HEK293 (cell line): ENCODE results near the gene SLC22A14.

ENCODE experiments used
- CTCF ChIA-PET: fragments of 350-600 bp; formaldehyde crosslinking; extraction: SDS; loops from one replicate; lab custom pipeline; 2021; ENCODE audit warnings: antibody characterized with exemption; lab: Yijun Ruan, JAX
- POLR2A ChIA-PET: fragments of 300-600 bp; formaldehyde crosslinking; extraction: SDS; loops from one replicate; lab custom pipeline; 2020; ENCODE audit warnings: antibody characterized with exemption, inconsistent platforms; lab: Yijun Ruan, JAX
- H3K27ac ChIP-seq: fragments of 200-500 bp; sonication (Bioruptor generic); 2 replicates; pipeline ENCODE4 v1.5.1; 2014; ENCODE audit warnings: low read depth, low read length, control low read depth, inconsistent platforms; ENCODE audit errors: extremely low read depth
- H3K36me3 ChIP-seq, 2 experiments: fragments of 200-500 bp in 1 of 2; sonication (Bioruptor generic) in 1 of 2; 1 replicate in 1 of 2; 2 replicates in 1 of 2; pipeline ENCODE4 v1.5.1; 2014 to 2017; ENCODE audit warnings: inconsistent platforms in 2 of 2, low read length in 2 of 2; ENCODE audit not compliant: control insufficient read depth in 2 of 2, insufficient read depth in 1 of 2
- H3K4me1 ChIP-seq: fragments of 200-500 bp; sonication (Bioruptor generic); 2 replicates; pipeline ENCODE4 v1.5.1; 2014; ENCODE audit warnings: mild to moderate bottlenecking, low read length, inconsistent platforms; ENCODE audit not compliant: control insufficient read depth, insufficient read depth
- H3K4me3 ChIP-seq: 2 replicates; pipeline ENCODE4 v1.5.1; 2011; ENCODE audit warnings: low read depth, mild to moderate bottlenecking, control low read depth, low read length, moderate library complexity
- H3K9me3 ChIP-seq: fragments of 200-500 bp; sonication (Bioruptor generic); 2 replicates; pipeline ENCODE4 v1.5.1; 2014; ENCODE audit warnings: low read depth, low read length, inconsistent platforms; ENCODE audit not compliant: control insufficient read depth, insufficient read depth
- BCL11A ChIP-seq: fragments of 450-650 bp; formaldehyde crosslinking; IDR thresholded peaks from 2 replicates; pipeline ENCODE4 v1.5.1; 2016; ENCODE audit warnings: low read depth, missing biosample characterization, missing genetic modification characterization
- GFI1B ChIP-seq: fragments of 450-650 bp; formaldehyde crosslinking; IDR thresholded peaks from 2 replicates; pipeline ENCODE4 v1.5.1; 2016; ENCODE audit warnings: missing biosample characterization, missing genetic modification characterization
- ZEB2 ChIP-seq: fragments of 450-650 bp; formaldehyde crosslinking; IDR thresholded peaks from 2 replicates; pipeline ENCODE4 v1.5.1; 2016; ENCODE audit warnings: missing biosample characterization, missing genetic modification characterization
- ZFHX2 ChIP-seq: fragments of 450-650 bp; formaldehyde crosslinking; conservative IDR thresholded peaks from 2 replicates; pipeline ENCODE4 v1.5.1; 2016; ENCODE audit warnings: missing biosample characterization, missing genetic modification characterization
- ZNF18 ChIP-seq: fragments of 450-650 bp; formaldehyde crosslinking; IDR thresholded peaks from 2 replicates; pipeline ENCODE4 v1.5.1; 2016; ENCODE audit warnings: missing biosample characterization, missing genetic modification characterization
- ZNF514 ChIP-seq: fragments of 450-650 bp; formaldehyde crosslinking; IDR thresholded peaks from 2 replicates; pipeline ENCODE4 v1.5.1; 2016; ENCODE audit warnings: missing biosample characterization, missing genetic modification characterization
- ZNF658 ChIP-seq: fragments of 450-650 bp; formaldehyde crosslinking; IDR thresholded peaks from 2 replicates; pipeline ENCODE4; 2016; ENCODE audit warnings: missing biosample characterization, missing genetic modification characterization

Gene SLC22A14

GRCh38 chr3:38367779-38368178, 85.7 kb downstream of the SLC22A14 start:
- POLR2A ChIA-PET = no interaction called here
- no peak for TF ChIP-seq ZNF658
- TF ChIP-seq ZEB2 (tag by site-specific recombination) = no peak
- TF ChIP-seq ZNF514 = no peak
- no peak for TF ChIP-seq BCL11A (tag by site-specific recombination)
- no peak for TF ChIP-seq ZNF18 (tag by site-specific recombination)
- TF ChIP-seq ZFHX2 = no peak
- no peak for TF ChIP-seq GFI1B (tag by site-specific recombination)
- TF ChIP-seq, all 188 proteins: peak for 0
- CTCF ChIA-PET = interaction anchor here (0.8 to 1.0 kb wide), 2 partner anchors 22 to 106 kb away, joined by 3 read pairs; no protein-coding TSS in a partner anchor
- H3K9me3 ChIP-seq = no peaks in the 10 kb centered on the region
- H3K4me3 ChIP-seq = no peak overlapping the region
- no peaks in the 10 kb centered on the region for H3K4me1 ChIP-seq
- H3K27ac ChIP-seq = no peak overlapping the region
- H3K36me3 ChIP-seq = peaks cover 0 to 95% of the 10 kb centered on the region in 2 experiments; a peak in 1 of 3 replicates
